CD4-positive, alpha-beta T cell (primary cell): ENCODE measurements around the gene SAP30L. TPM values are rescaled to one million over a fixed set of nuclear protein-coding genes. Genes with fewer than 3 reads are reported as not detected.

ENCODE experiments used
- ATAC-seq: fragments of 200-7000 bp; cut with Tn5 transposase; one replicate; pipeline ENCODE4 v1.10.0; 2022; ENCODE audit warnings: mild to moderate bottlenecking; ENCODE audit not compliant: poor library complexity
- CTCF ChIA-PET: fragments of 350-600 bp; sonication (Branson Sonifier 250); formaldehyde crosslinking; loops from one replicate; lab custom pipeline; 2021; ENCODE audit warnings: antibody characterized with exemption, inconsistent platforms; lab: Charles Lee
- POLR2A ChIA-PET: fragments of 350-600 bp; sonication (Branson Sonifier 250); formaldehyde crosslinking; loops from one replicate; lab custom pipeline; 2021; ENCODE audit warnings: antibody characterized with exemption, inconsistent platforms; lab: Charles Lee
- DNase-seq, 14 experiments: peaks; one replicate each; pipeline ENCODE4 v3.0.0-alpha.2; 2013 to 2020; ENCODE audit warnings: mixed read lengths in 2 of 14
- H3K27ac ChIP-seq, 2 donors: one replicate each; pipeline versions ENCODE4 v1.5.1 to v1.7.0; 2013; ENCODE audit warnings: low read length in 2 of 2, low read depth in 1 of 2, mild to moderate bottlenecking in 1 of 2
- H3K27me3 ChIP-seq, 2 experiments: 1 replicate in 1 of 2; 2 replicates in 1 of 2; pipeline versions ENCODE4 v1.6.1 to v1.7.0; 2013; ENCODE audit warnings: low read length in 2 of 2, control low read depth in 1 of 2, mild to moderate bottlenecking in 1 of 2, moderate library complexity in 1 of 2; ENCODE audit not compliant: insufficient read depth in 2 of 2, control insufficient read depth in 1 of 2
- H3K36me3 ChIP-seq: one replicate; pipeline ENCODE4 v1.6.1; 2013; ENCODE audit warnings: low read length, control low read depth; ENCODE audit not compliant: insufficient read depth
- H3K4me1 ChIP-seq: one replicate; pipeline ENCODE4 v1.6.1; 2013; ENCODE audit warnings: low read length, control low read depth; ENCODE audit not compliant: insufficient read depth
- H3K4me3 ChIP-seq: one replicate; pipeline ENCODE4 v1.5.1; 2013; ENCODE audit warnings: mild to moderate bottlenecking, low read length, moderate library complexity
- H3K9me3 ChIP-seq, 2 experiments: 1 replicate in 1 of 2; 2 replicates in 1 of 2; pipeline versions ENCODE4 v1.6.1 to v1.7.0; 2013; ENCODE audit warnings: low read length in 2 of 2, mild to moderate bottlenecking in 2 of 2, control low read depth in 1 of 2, moderate library complexity in 1 of 2; ENCODE audit not compliant: control insufficient read depth in 1 of 2, insufficient read depth in 1 of 2
- H3K27ac Mint-ChIP-seq: one replicate; pipeline ENCODE4 v1.8.0; 2020; ENCODE audit warnings: mixed read lengths
- H3K27me3 Mint-ChIP-seq: one replicate; pipeline ENCODE4 v1.8.0; 2021; ENCODE audit warnings: mixed read lengths
- H3K36me3 Mint-ChIP-seq: one replicate; pipeline ENCODE4 v1.8.0; 2021; ENCODE audit warnings: low read depth, mixed read lengths
- H3K4me1 Mint-ChIP-seq: one replicate; pipeline ENCODE4 v1.8.0; 2021; ENCODE audit warnings: low read depth, mixed read lengths
- H3K4me3 Mint-ChIP-seq: one replicate; pipeline ENCODE4 v1.8.0; 2020; ENCODE audit warnings: mild to moderate bottlenecking, mixed read lengths
- H3K9me3 Mint-ChIP-seq: one replicate; pipeline ENCODE4 v1.8.0; 2020; ENCODE audit warnings: mixed read lengths
- CTCF ChIP-seq: fragments of 200-600 bp; IDR thresholded peaks from one replicate; pipeline ENCODE4 v1.8.0; 2022; ENCODE audit warnings: antibody characterized with exemption, mild to moderate bottlenecking
- intact Hi-C, 2 experiments: fragments of 100-400 bp; cut with DNase I in 1 of 2; cut with micrococcal nuclease in 1 of 2; formaldehyde crosslinking; loops; one replicate each; pipeline versions ENCODE4 v1.15.1 to v1.9.0; 2023 to 2025; cut with DNase I, micrococcal nuclease
- total RNA-seq, 174 experiments: library from RNA in 2 of 174; stranded (reverse) in 2 of 174; gene quantifications; one replicate each; pipeline ENCODE4 v1.2.3 and lab custom pipeline; 2021 to 2026

Gene SAP30L
- total RNA-seq, 2 experiments from 2014 or later, result 32.2 to 33.6 TPM

- TF ChIP-seq CTCF, result no peak
- intact Hi-C loops, result no loop called here
- H3K36me3 Mint-ChIP-seq, result peaks cover 25% of the 10 kb centered on the region
- no peaks in the 10 kb centered on the region for H3K4me1 Mint-ChIP-seq
- no peak overlapping the region for H3K4me3 ChIP-seq
- no peaks in the 10 kb centered on the region for H3K27me3 ChIP-seq
- ATAC-seq (no peak), DNase-seq (no peak)
- POLR2A ChIA-PET, result no interaction called here
- no peak overlapping the region for H3K4me3 Mint-ChIP-seq
- no peaks in the 10 kb centered on the region for H3K27me3 Mint-ChIP-seq
- no peaks in the 10 kb centered on the region for H3K4me1 ChIP-seq
- H3K36me3 ChIP-seq, result no peaks in the 10 kb centered on the region
- H3K27ac Mint-ChIP-seq, result no peak overlapping the region
- H3K9me3 ChIP-seq, result no peaks in the 10 kb centered on the region
- CTCF ChIA-PET, result no interaction called here
- no peaks in the 10 kb centered on the region for H3K9me3 Mint-ChIP-seq
- H3K27ac ChIP-seq, result no peak overlapping the region
Measured at GRCh38 chr5:154428208-154428607, 17.6 kb upstream of the SAP30L start.

DNA sequence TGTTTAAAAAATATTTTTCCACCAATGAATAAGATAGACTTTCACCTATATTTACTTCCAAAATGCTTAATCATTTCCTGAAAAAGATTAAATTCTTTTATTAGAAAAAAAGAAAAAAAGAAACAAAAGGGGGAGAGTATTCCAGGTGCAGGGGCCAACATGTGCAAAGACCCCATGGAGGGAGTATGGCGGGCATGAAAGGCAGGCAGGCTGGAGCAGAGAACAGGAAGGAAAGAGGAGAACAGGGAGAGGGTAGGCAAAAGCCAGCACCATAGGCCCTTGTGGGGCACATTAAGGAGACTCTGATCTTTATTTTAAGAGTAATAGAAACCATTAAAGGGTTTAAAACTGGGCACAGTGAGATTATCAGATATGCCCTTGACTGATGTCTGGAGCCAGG is 16.5 kb upstream of the SAP30L start:
- H3K27me3 Mint-ChIP-seq, result no peaks in the 10 kb centered on the region
- H3K27ac Mint-ChIP-seq, result no peak overlapping the region
- peaks cover under 1% of the 10 kb centered on the region for H3K36me3 ChIP-seq
- POLR2A ChIA-PET, result no interaction called here
- ATAC-seq (no peak), DNase-seq (no peak)
- no peak overlapping the region for H3K27ac ChIP-seq
- H3K36me3 Mint-ChIP-seq, result peaks cover 24% of the 10 kb centered on the region
- no peaks in the 10 kb centered on the region for H3K9me3 Mint-ChIP-seq
- no peak for TF ChIP-seq CTCF
- H3K4me3 Mint-ChIP-seq, result no peak overlapping the region
- H3K4me1 Mint-ChIP-seq, result no peaks in the 10 kb centered on the region
- H3K4me3 ChIP-seq, result no peak overlapping the region
- intact Hi-C loops, result no loop called here
- no peaks in the 10 kb centered on the region for H3K9me3 ChIP-seq
- no peaks in the 10 kb centered on the region for H3K4me1 ChIP-seq
- no peaks in the 10 kb centered on the region for H3K27me3 ChIP-seq
- CTCF ChIA-PET, result no interaction called here

GRCh38 chr5:154430466-154430865 is 15.3 kb upstream of the SAP30L start:
- Mint-ChIP-seq H3K27me3 (no peaks in the 10 kb centered on the region), H3K4me1 (no peaks in the 10 kb centered on the region), H3K9me3 (no peaks in the 10 kb centered on the region), H3K36me3 (peaks cover 27% of the 10 kb centered on the region), H3K27ac (no peak overlapping the region), H3K4me3 (no peak overlapping the region)
- H3K27me3 ChIP-seq, result no peaks in the 10 kb centered on the region
- CTCF ChIA-PET, result no interaction called here
- no peak for TF ChIP-seq CTCF
- no peak for DNase-seq
- intact Hi-C loops, result loop anchor here in 1 of 2 experiments (5.0 kb wide), 1 partner anchor 317 kb away; no protein-coding TSS in a partner anchor
- H3K27ac ChIP-seq, result no peak overlapping the region
- no peak overlapping the region for H3K4me3 ChIP-seq
- POLR2A ChIA-PET, result no interaction called here
- no peaks in the 10 kb centered on the region for H3K4me1 ChIP-seq
- no peaks in the 10 kb centered on the region for H3K9me3 ChIP-seq
- no peak for ATAC-seq
- peaks cover 10% of the 10 kb centered on the region for H3K36me3 ChIP-seq
